ENCODE data around the gene ABCB11. TPM values are rescaled to one million over a fixed set of nuclear protein-coding genes. Genes with fewer than 3 reads are reported as not detected.

ABCB11 gene
- total RNA-seq, 4 donors from 2014 or later, result 0.06 TPM; not detected in 3

- no peak overlapping the region for H3K4me3 ChIP-seq
- no peaks in the 10 kb centered on the region for H3K9me3 ChIP-seq
- H3K27me3 ChIP-seq, result no peaks in the 10 kb centered on the region
- no peak overlapping the region for H3K27ac ChIP-seq (replicated peaks in 1 of 4)
- no peaks in the 10 kb centered on the region for H3K36me3 ChIP-seq
- H3K4me1 ChIP-seq, result no peaks in the 10 kb centered on the region
- intact Hi-C loops (cut with DNase I), result no loop called here
- TF ChIP-seq EP300 (IDR thresholded peaks at IDR 0.05) (no peak), POLR2A (IDR thresholded peaks at IDR 0.05; ENCODE audit: low read depth) (no peak), POLR2AphosphoS5 (IDR thresholded peaks at IDR 0.05) (no peak)
- DNase-seq (ENCODE audit: extremely low spot score), result no peak
- 67% methylated on average over 1 of the region's 1 CpG for WGBS
Observed at GRCh38 chr2:169026056-169026455, 5.1 kb downstream of the ABCB11 start.

- H3K36me3 ChIP-seq, result no peaks in the 10 kb centered on the region
- no peaks in the 10 kb centered on the region for H3K4me1 ChIP-seq
- H3K9me3 ChIP-seq, result no peaks in the 10 kb centered on the region
- TF ChIP-seq POLR2A (IDR thresholded peaks at IDR 0.05; ENCODE audit: low read depth) (no peak), EP300 (IDR thresholded peaks at IDR 0.05) (no peak), POLR2AphosphoS5 (IDR thresholded peaks at IDR 0.05) (no peak)
- TF ChIP-seq, protein P1, sequence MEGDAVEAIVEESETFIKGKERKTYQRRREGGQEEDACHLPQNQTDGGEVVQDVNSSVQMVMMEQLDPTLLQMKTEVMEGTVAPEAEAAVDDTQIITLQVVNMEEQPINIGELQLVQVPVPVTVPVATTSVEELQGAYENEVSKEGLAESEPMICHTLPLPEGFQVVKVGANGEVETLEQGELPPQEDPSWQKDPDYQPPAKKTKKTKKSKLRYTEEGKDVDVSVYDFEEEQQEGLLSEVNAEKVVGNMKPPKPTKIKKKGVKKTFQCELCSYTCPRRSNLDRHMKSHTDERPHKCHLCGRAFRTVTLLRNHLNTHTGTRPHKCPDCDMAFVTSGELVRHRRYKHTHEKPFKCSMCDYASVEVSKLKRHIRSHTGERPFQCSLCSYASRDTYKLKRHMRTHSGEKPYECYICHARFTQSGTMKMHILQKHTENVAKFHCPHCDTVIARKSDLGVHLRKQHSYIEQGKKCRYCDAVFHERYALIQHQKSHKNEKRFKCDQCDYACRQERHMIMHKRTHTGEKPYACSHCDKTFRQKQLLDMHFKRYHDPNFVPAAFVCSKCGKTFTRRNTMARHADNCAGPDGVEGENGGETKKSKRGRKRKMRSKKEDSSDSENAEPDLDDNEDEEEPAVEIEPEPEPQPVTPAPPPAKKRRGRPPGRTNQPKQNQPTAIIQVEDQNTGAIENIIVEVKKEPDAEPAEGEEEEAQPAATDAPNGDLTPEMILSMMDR (IDR thresholded peaks at IDR 0.05), result no peak
- intact Hi-C loops (cut with DNase I), result no loop called here
- H3K4me3 ChIP-seq, result no peak overlapping the region
- no peak overlapping the region for H3K27ac ChIP-seq (replicated peaks in 1 of 4)
- no peaks in the 10 kb centered on the region for H3K27me3 ChIP-seq
- WGBS, result 52% methylated on average over 3 of the region's 3 CpGs
- DNase-seq (ENCODE audit: extremely low spot score), result no peak
Observed at GRCh38 chr2:169023161-169023560, 8.0 kb downstream of the ABCB11 start.

GRCh38 chr2:169018390-169018789 lies 12.7 kb downstream of the ABCB11 start:
- Histone ChIP-seq H3K4me3 (no peak overlapping the region), H3K4me1 (no peaks in the 10 kb centered on the region), H3K36me3 (no peaks in the 10 kb centered on the region), H3K9me3 (no peaks in the 10 kb centered on the region), H3K27ac (replicated peaks in 1 of 4) (no peak overlapping the region), H3K27me3 (no peaks in the 10 kb centered on the region)
- intact Hi-C loops (cut with DNase I), result no loop called here
- WGBS, result 67% methylated on average over 3 of the region's 3 CpGs
- TF ChIP-seq EP300 (IDR thresholded peaks at IDR 0.05) (no peak), POLR2AphosphoS5 (IDR thresholded peaks at IDR 0.05) (no peak)
- no peak for DNase-seq (ENCODE audit: extremely low spot score)

GRCh38 chr2:169015943-169016342 lies 15.2 kb downstream of the ABCB11 start:
- Histone ChIP-seq H3K27ac (replicated peaks in 1 of 4) (no peak overlapping the region), H3K27me3 (no peaks in the 10 kb centered on the region), H3K9me3 (no peaks in the 10 kb centered on the region), H3K4me1 (peaks cover 0 to 4% (median 0%) of the 10 kb centered on the region in 4 donors), H3K4me3 (no peak overlapping the region), H3K36me3 (no peaks in the 10 kb centered on the region)
- WGBS, result 52% methylated on average over 4 of the region's 4 CpGs
- intact Hi-C loops (cut with DNase I), result no loop called here
- no peak for TF ChIP-seq EP300 (IDR thresholded peaks at IDR 0.05)
- TF ChIP-seq, protein P1 (IDR thresholded peaks at IDR 0.05), result no peak
- no peak for TF ChIP-seq POLR2AphosphoS5 (IDR thresholded peaks at IDR 0.05)
- TF ChIP-seq POLR2A (IDR thresholded peaks at IDR 0.05; ENCODE audit: low read depth), result no peak
- no peak for DNase-seq (ENCODE audit: extremely low spot score)

- TF ChIP-seq EP300 (IDR thresholded peaks at IDR 0.05), result no peak
- TF ChIP-seq, protein P1 (IDR thresholded peaks at IDR 0.05), result no peak
- no peak for TF ChIP-seq POLR2AphosphoS5 (IDR thresholded peaks at IDR 0.05)
- no peak for TF ChIP-seq POLR2A (IDR thresholded peaks at IDR 0.05; ENCODE audit: low read depth)
- Histone ChIP-seq H3K27ac (replicated peaks in 1 of 4) (no peak overlapping the region), H3K9me3 (no peaks in the 10 kb centered on the region), H3K27me3 (no peaks in the 10 kb centered on the region), H3K4me1 (peaks cover 0 to 4% (median 0%) of the 10 kb centered on the region in 4 donors), H3K4me3 (no peak overlapping the region), H3K36me3 (no peaks in the 10 kb centered on the region)
- WGBS, result 68% methylated on average over 3 of the region's 3 CpGs
- intact Hi-C loops (cut with DNase I), result no loop called here
- DNase-seq (ENCODE audit: extremely low spot score), result no peak
Observed at GRCh38 chr2:169014780-169015179, 16.3 kb downstream of the ABCB11 start.

DNA sequence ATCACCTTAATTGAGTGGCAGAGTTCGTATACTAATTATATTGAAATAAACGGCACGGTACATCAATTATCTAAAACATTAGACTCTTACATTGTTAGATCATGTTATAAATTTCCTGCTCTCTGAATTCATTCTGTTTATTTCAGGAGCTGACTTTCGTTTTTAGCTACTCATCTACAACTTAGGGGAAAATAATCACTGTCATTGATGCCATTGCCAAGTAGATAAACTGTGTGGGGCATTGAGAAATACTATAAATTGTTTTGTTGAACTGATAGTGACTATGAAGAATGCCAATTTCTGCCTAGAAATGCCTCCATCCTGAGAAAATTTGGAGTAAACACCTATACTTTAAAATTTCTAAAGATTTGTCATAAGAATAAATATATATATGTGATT lies 17.5 kb downstream of the ABCB11 start:
- no peak for TF ChIP-seq EP300 (IDR thresholded peaks at IDR 0.05)
- TF ChIP-seq POLR2AphosphoS5 (IDR thresholded peaks at IDR 0.05), result no peak
- no peak for TF ChIP-seq POLR2A (IDR thresholded peaks at IDR 0.05; ENCODE audit: low read depth)
- TF ChIP-seq, protein P1 (IDR thresholded peaks at IDR 0.05), result no peak
- WGBS, result 66% methylated on average over 4 of the region's 4 CpGs
- intact Hi-C loops (cut with DNase I), result no loop called here
- Histone ChIP-seq H3K36me3 (no peaks in the 10 kb centered on the region), H3K27ac (replicated peaks in 1 of 4) (no peak overlapping the region), H3K9me3 (no peaks in the 10 kb centered on the region), H3K27me3 (no peaks in the 10 kb centered on the region), H3K4me1 (peaks cover 0 to 4% (median 0%) of the 10 kb centered on the region in 4 donors), H3K4me3 (no peak overlapping the region)
- DNase-seq (ENCODE audit: extremely low spot score), result no peak
